ENCODE measurements around the gene SIN3A. TPM values are rescaled to one million over a fixed set of nuclear protein-coding genes. Genes with fewer than 3 reads are reported as not detected.

Gene SIN3A
- total and polyA plus RNA-seq, 2 experiments from 2014 or later = 24.3 to 73.0 TPM

- no peak for TF ChIP-seq EZH2phosphoT487 (IDR thresholded peaks at IDR 0.05; ENCODE audit: unreplicated experiment)
- no peak for TF ChIP-seq ZNF462 (CRISPR knock-in tag; IDR thresholded peaks at IDR 0.05)
- TF ChIP-seq CREB1 (CRISPR knock-in tag; IDR thresholded peaks at IDR 0.05; ENCODE audit: low read depth) = no peak
- TF ChIP-seq POLR2AphosphoS5 (IDR thresholded peaks at IDR 0.05; ENCODE audit: low read depth) = no peak
- no peak for TF ChIP-seq JUNB (IDR thresholded peaks at IDR 0.05; ENCODE audit: unreplicated experiment)
- TF ChIP-seq ZNF114 (CRISPR knock-in tag; IDR thresholded peaks at IDR 0.05) = no peak
- no peak for TF ChIP-seq REST (IDR thresholded peaks at IDR 0.05; ENCODE audit: unreplicated experiment)
- ATAC-seq (no peak), DNase-seq (ENCODE audit: low spot score) (no peak)
- H3K4me1 ChIP-seq (ENCODE audit: insufficient read depth) = no peaks in the 10 kb centered on the region
- H4K20me1 ChIP-seq (replicated peaks; ENCODE audit: insufficient read depth) = no peaks in the 10 kb centered on the region
- Mint-ChIP-seq H3K4me1 (peaks cover 14% of the 10 kb centered on the region), H3K9me3 (peaks cover 3% of the 10 kb centered on the region; the same call in 2 of the 3 replicates), H3K27ac (no peak overlapping the region), H3K4me3 (no peak overlapping the region), H3K36me3 (ENCODE audit: low read depth) (peaks cover 14% of the 10 kb centered on the region), H3K27me3 (ENCODE audit: insufficient read depth, low read depth, poor library complexity) (peaks cover 20% of the 10 kb centered on the region)
- H3F3A ChIP-seq (replicated peaks; ENCODE audit: low read depth) = no peaks in the 10 kb centered on the region
- no peak overlapping the region for H2AFZ ChIP-seq
- H3K27ac ChIP-seq (ENCODE audit: low read depth) = no peak overlapping the region
- no peaks in the 10 kb centered on the region for H3K27me3 ChIP-seq (ENCODE audit: insufficient read depth)
- H3K4me2 ChIP-seq = no peak overlapping the region
- H3K9me2 ChIP-seq (ENCODE audit: insufficient read depth) = no peaks in the 10 kb centered on the region
- no peaks in the 10 kb centered on the region for H3K36me3 ChIP-seq (ENCODE audit: insufficient read depth)
- peaks cover 6% of the 10 kb centered on the region for H3K79me2 ChIP-seq (replicated peaks; ENCODE audit: insufficient read depth)
- no peak overlapping the region for H3K4me3 ChIP-seq
These were observed 112.7 kb downstream of the SIN3A start for GRCh38 chr15:75338661-75339240.

Measured in GM23338 (cell line).